Suprapubic skin (tissue), 4 donors: ENCODE data around the gene SENP2.

Source experiments
- POLR2A ChIP-seq, 2 donors: fragments of 450-650 bp; IDR thresholded peaks; one replicate each; pipeline ENCODE4 v1.6.1; 2017; ENCODE audit warnings: antibody characterized with exemption in 2 of 2, mild to moderate bottlenecking in 2 of 2, moderate library complexity in 2 of 2
- POLR2AphosphoS5 ChIP-seq, 3 donors: sonication (generic); formaldehyde crosslinking; IDR thresholded peaks; one replicate each; pipeline ENCODE4 v1.6.1; 2017; ENCODE audit warnings: antibody characterized with exemption in 3 of 3
- TF ChIP-seq, protein P1 (sequence below), 2 donors: fragments of 200-600 bp in 1 of 2; fragments of 450-650 bp in 1 of 2; sonication (generic) in 1 of 2; IDR thresholded peaks; one replicate each; pipeline ENCODE4 v1.5.1; 2016 to 2019; ENCODE audit warnings: antibody characterized with exemption in 2 of 2, mild to moderate bottlenecking in 1 of 2, moderate library complexity in 1 of 2

DNA sequence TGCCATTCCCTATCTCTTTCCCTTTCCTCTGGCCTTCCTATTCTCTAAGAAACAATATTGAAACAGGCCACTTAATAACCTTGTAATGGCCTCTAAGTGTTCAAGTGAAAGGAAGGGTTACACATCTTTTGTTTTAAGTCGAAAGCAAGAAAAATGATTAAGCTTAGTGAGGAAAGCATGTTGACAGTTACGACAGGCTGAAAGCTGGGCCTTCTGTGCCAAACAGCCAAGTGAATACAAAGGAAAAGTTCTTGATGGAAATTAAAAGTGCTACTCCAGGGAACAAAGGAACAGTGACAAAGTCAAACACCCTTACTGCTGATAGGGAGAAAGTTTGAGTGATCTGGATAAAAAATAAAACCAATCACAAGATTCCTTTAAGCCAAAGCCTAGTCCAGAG lies 54.2 kb downstream of the SENP2 start:
- TF ChIP-seq, protein P1, sequence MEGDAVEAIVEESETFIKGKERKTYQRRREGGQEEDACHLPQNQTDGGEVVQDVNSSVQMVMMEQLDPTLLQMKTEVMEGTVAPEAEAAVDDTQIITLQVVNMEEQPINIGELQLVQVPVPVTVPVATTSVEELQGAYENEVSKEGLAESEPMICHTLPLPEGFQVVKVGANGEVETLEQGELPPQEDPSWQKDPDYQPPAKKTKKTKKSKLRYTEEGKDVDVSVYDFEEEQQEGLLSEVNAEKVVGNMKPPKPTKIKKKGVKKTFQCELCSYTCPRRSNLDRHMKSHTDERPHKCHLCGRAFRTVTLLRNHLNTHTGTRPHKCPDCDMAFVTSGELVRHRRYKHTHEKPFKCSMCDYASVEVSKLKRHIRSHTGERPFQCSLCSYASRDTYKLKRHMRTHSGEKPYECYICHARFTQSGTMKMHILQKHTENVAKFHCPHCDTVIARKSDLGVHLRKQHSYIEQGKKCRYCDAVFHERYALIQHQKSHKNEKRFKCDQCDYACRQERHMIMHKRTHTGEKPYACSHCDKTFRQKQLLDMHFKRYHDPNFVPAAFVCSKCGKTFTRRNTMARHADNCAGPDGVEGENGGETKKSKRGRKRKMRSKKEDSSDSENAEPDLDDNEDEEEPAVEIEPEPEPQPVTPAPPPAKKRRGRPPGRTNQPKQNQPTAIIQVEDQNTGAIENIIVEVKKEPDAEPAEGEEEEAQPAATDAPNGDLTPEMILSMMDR (IDR thresholded peaks at IDR 0.05): no peak
- TF ChIP-seq POLR2A (IDR thresholded peaks at IDR 0.05): no peak
- TF ChIP-seq POLR2AphosphoS5 (IDR thresholded peaks at IDR 0.05): no peak
